K562 (cell line): Measurements from ENCODE around the gene ATP1A3. TPM values are rescaled to one million over a fixed set of nuclear protein-coding genes. Genes with fewer than 3 reads are reported as not detected.

Experiments
- ATAC-seq: fragments of 200-7000 bp; cut with Tn5 transposase; 3 replicates; pipeline ENCODE4 v1.9.1; 2020; ENCODE audit warnings: moderate library complexity
- BruUV-seq: library from RNA; stranded (reverse); fragments of 400-500 nt; replicated peaks from 2 replicates; lab custom pipeline; 2021; lab: Mats Ljungman, UMichigan
- CTCF ChIA-PET: fragments of 300-600 bp; formaldehyde crosslinking; extraction: SDS; loops from one replicate; lab custom pipeline; 2021; ENCODE audit warnings: low intra/inter-chr PET ratio; lab: Yijun Ruan, JAX
- POLR2A ChIA-PET: fragments of 300-600, 350-650 bp; sonication (Branson Sonifier 250); formaldehyde crosslinking; extraction: SDS; loops from one replicate; lab custom pipeline; 2021; ENCODE audit warnings: antibody characterized with exemption, inconsistent platforms; lab: Yijun Ruan, JAX
- DNase-seq, 4 experiments: peaks; one replicate each; pipeline versions ENCODE4 v3.0.0 to v3.0.0-alpha.2; 2011 to 2018; ENCODE audit warnings: low spot score in 3 of 4, mixed read lengths in 3 of 4; ENCODE audit errors: extremely low read depth in 1 of 4
- FAIRE-seq: peaks from 2 replicates; lab custom pipeline; 2011; peaks lifted over from hg19 to GRCh38; lab: Jason Lieb, UNC
- H2AFZ ChIP-seq: 2 replicates; pipeline ENCODE4 v1.6.0; 2011; ENCODE audit warnings: low read depth, low read length, control low read depth, inconsistent platforms
- H3K27ac ChIP-seq: fragments of 200-600 bp; 3 replicates; pipeline ENCODE4 v1.8.0; 2011; ENCODE audit warnings: low read depth, mild to moderate bottlenecking, control low read depth, inconsistent platforms, low read length, moderate library complexity, mixed read lengths; ENCODE audit errors: extremely low read depth
- H3K27me3 ChIP-seq, 2 experiments: fragments of 300-600 bp in 1 of 2; 2 replicates in 1 of 2; 3 replicates in 1 of 2; pipeline versions ENCODE4 v1.6.0 to v1.8.0; 2011; ENCODE audit warnings: inconsistent platforms in 2 of 2, low read length in 2 of 2, mild to moderate bottlenecking in 1 of 2, mixed read lengths in 1 of 2, moderate library complexity in 1 of 2; ENCODE audit not compliant: control insufficient read depth in 2 of 2, insufficient read depth in 2 of 2
- H3K36me3 ChIP-seq: fragments of 300-600 bp; 3 replicates; pipeline ENCODE4 v1.8.0; 2011; ENCODE audit warnings: mild to moderate bottlenecking, low read length, inconsistent platforms; ENCODE audit not compliant: control insufficient read depth, insufficient read depth
- H3K4me1 ChIP-seq, 2 experiments: fragments of 200-600 bp in 1 of 2; replicated peaks in 1 of 2; 2 replicates in 1 of 2; 3 replicates in 1 of 2; pipeline versions ENCODE4 v1.5.1 to v1.8.0; 2011; ENCODE audit warnings: inconsistent platforms in 2 of 2, low read length in 2 of 2, mild to moderate bottlenecking in 1 of 2, mixed read lengths in 1 of 2, moderate library complexity in 1 of 2; ENCODE audit not compliant: control insufficient read depth in 2 of 2, insufficient read depth in 2 of 2
- H3K4me2 ChIP-seq: 2 replicates; pipeline ENCODE4 v1.6.1; 2011; ENCODE audit warnings: low read length, control low read depth, inconsistent platforms, mixed read lengths; ENCODE audit not compliant: insufficient read depth
- H3K4me3 ChIP-seq: fragments of 200-600 bp; sonication (generic), shearing (Covaris generic); 2 replicates; pipeline ENCODE4 v1.5.1; 2016; ENCODE audit warnings: control low read depth, inconsistent platforms
- H3K79me2 ChIP-seq: fragments of 200-600 bp; 3 replicates; pipeline ENCODE4 v1.8.0; 2011; ENCODE audit warnings: low read length, inconsistent platforms; ENCODE audit not compliant: control insufficient read depth, insufficient read depth
- H3K9ac ChIP-seq, 2 experiments: 2 replicates each; pipeline versions ENCODE4 v1.6.0 to v1.6.1; 2011; ENCODE audit warnings: low read depth in 2 of 2, low read length in 2 of 2, control low read depth in 1 of 2, inconsistent platforms in 1 of 2, mild to moderate bottlenecking in 1 of 2, mixed read lengths in 1 of 2; ENCODE audit not compliant: insufficient read depth in 1 of 2
- H3K9me1 ChIP-seq: one replicate; pipeline ENCODE4 v1.6.0; 2011; ENCODE audit warnings: inconsistent platforms, mild to moderate bottlenecking, low read length, moderate library complexity; ENCODE audit not compliant: control insufficient read depth, insufficient read depth
- H3K9me3 ChIP-seq: replicated peaks from 2 replicates; pipeline ENCODE4 v1.5.1; 2011; ENCODE audit warnings: low read depth, low read length, inconsistent platforms; ENCODE audit not compliant: control insufficient read depth, insufficient read depth
- H4K20me1 ChIP-seq: replicated peaks from 2 replicates; pipeline ENCODE4 v1.6.1; 2011; ENCODE audit warnings: low read length, inconsistent platforms, mixed read lengths; ENCODE audit not compliant: control insufficient read depth, insufficient read depth
- ASH1L ChIP-seq: fragments of 450-650 bp; IDR thresholded peaks from 2 replicates; pipeline ENCODE4 v1.6.1; 2018; ENCODE audit warnings: borderline replicate concordance, mild to moderate bottlenecking, low read depth; ENCODE audit not compliant: partially characterized antibody
- BCL6 ChIP-seq: fragments of 250-450 bp; sonication (Bioruptor Pico); IDR thresholded peaks from 2 replicates; pipeline ENCODE4 v1.4.0; 2020
- CEBPG ChIP-seq, 3 experiments: fragments of 200-800 bp in 1 of 3; sonication (Bioruptor generic) in 1 of 3; sonication (generic) in 1 of 3; formaldehyde crosslinking in 1 of 3; IDR thresholded peaks in 2 of 3; conservative IDR thresholded peaks in 1 of 3; 2 replicates each; pipeline versions ENCODE4 v1.6.1 to v1.8.0; 2016 to 2022; ENCODE audit warnings: missing compliant biosample characterization in 2 of 3, missing genetic modification characterization in 2 of 3, mild to moderate bottlenecking in 1 of 3, missing genetic modification reagents in 1 of 3
- CEBPZ ChIP-seq: fragments of 150-350 bp; IDR thresholded peaks from 2 replicates; pipeline ENCODE4 v1.6.1; 2014; ENCODE audit warnings: low read depth, mild to moderate bottlenecking, low read length, borderline replicate concordance
- FOXP4 ChIP-seq: sonication (generic); formaldehyde crosslinking; IDR thresholded peaks from 2 replicates; pipeline ENCODE4 v1.8.0; 2022; ENCODE audit warnings: mild to moderate bottlenecking, missing genetic modification reagents, borderline replicate concordance
- HDAC2 ChIP-seq: fragments of 450-650 bp; IDR thresholded peaks from 2 replicates; pipeline ENCODE4 v1.6.1; 2016; ENCODE audit warnings: mild to moderate bottlenecking
- SETDB1 ChIP-seq: IDR thresholded peaks from one replicate; pipeline ENCODE4 v1.6.1; 2012; ENCODE audit warnings: low read length, control low read depth, inconsistent platforms
- SMC3 ChIP-seq: conservative IDR thresholded peaks from 2 replicates; pipeline ENCODE4 v1.6.1; 2011; ENCODE audit warnings: low read depth, low read length, improper control_type of control experiment; ENCODE audit not compliant: insufficient read depth
- TSHZ1 ChIP-seq: fragments of 250-450 bp; sonication (Bioruptor Pico); IDR thresholded peaks from 2 replicates; pipeline ENCODE4 v1.4.0; 2020; ENCODE audit warnings: mild to moderate bottlenecking, moderate library complexity
- U2AF1 ChIP-seq: fragments of 200-400 bp; formaldehyde crosslinking; optimal IDR thresholded peaks from 2 replicates; pipeline ENCODE3; 2017; ENCODE audit warnings: mild to moderate bottlenecking, low read depth, low read length, moderate library complexity
- ZNF121 ChIP-seq: sonication (generic); formaldehyde crosslinking; conservative IDR thresholded peaks from 2 replicates; pipeline ENCODE4 v1.8.0; 2022; ENCODE audit warnings: missing genetic modification reagents
- WGBS: fragments of 100-300 bp; shearing (Covaris generic); methylation state at CpG from one replicate; pipeline ENCODE4 v1.1.6; 2016; ENCODE audit warnings: low coverage, mixed read lengths; ENCODE audit not compliant: insufficient coverage; ENCODE audit errors: missing lambda C conversion rate; 5-methylcytosine and 5-hydroxymethylcytosine counted together
- in situ Hi-C: fragments of 300-500 bp; cut with MboI; formaldehyde crosslinking; loops from 4 replicates; pipeline ENCODE4 v1.15.0; 2018; ENCODE audit warnings: inconsistent platforms, mixed read lengths
- intact Hi-C: fragments of 100-400 bp; cut with micrococcal nuclease; formaldehyde crosslinking; loops from 2 replicates; pipeline ENCODE4 v1.14.2; 2022
- polyA plus RNA-seq, 8 experiments: library from polyadenylated mRNA; depleted of rRNA in 4 of 8; stranded (reverse) in 5 of 8; unstranded in 3 of 8; fragments of >200 nt; fragmentation: Nextera tagmentation in 2 of 8; fragmentation: Illumina TruSeq in 1 of 8; extraction: Ambion mirVana in 2 of 8; extraction: Trizol in 1 of 8; gene quantifications; 2 replicates each; pipeline versions ENCODE4 v1.2.1 to v1.2.3, GENCODE V29; 2011 to 2014; ENCODE audit warnings: inconsistent platforms in 1 of 8, missing spikeins in 1 of 8
- total RNA-seq, 7 experiments: library from RNA; depleted of rRNA in 6 of 7; stranded (reverse); fragments of >200 nt in 6 of 7; fragmentation: Illumina TruSeq in 2 of 7; extraction: Trizol in 2 of 7; gene quantifications; 2 replicates each; pipeline versions ENCODE4 v1.2.1 to v1.2.3, GENCODE V29; 2011 to 2021; ENCODE audit warnings: low replicate concordance in 1 of 7
- TF ChIP-seq, protein P1 (sequence below): fragments of 450-650 bp; IDR thresholded peaks from 2 replicates; pipeline ENCODE4 v1.6.1; 2016; ENCODE audit warnings: low read depth, mild to moderate bottlenecking, moderate library complexity

The ATP1A3 gene
- total and polyA plus RNA-seq, 9 of the 15 experiments (the other 6 are each of a cell fraction or from before 2014, with no cell fraction given), result 0.03 to 1.0 (median 0.17) TPM; not detected in 3

DNA sequence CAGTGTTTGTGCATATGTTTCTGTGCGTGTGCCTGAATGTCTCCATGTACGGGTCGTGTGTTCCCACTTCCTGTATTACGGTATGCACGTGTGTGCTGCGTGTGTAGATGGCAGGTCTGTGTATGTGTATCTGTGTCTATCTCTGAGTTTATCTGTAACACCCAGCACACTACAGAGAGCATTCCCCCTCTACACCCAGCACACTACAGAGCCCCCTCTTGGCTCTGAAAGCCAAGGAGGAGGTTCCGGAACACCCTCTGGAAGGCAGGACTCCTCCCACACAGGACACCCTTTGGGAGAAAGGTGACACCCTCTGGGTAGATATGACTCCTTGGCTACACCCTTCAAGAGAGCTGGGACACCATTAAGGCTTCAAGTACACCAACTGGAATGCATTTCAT lies 63.7 kb downstream of the ATP1A3 start:
- no peaks in the 10 kb centered on the region for H4K20me1 ChIP-seq
- BruUV-seq, result no TSS peak
- ATAC-seq (peak; percentile 73), FAIRE-seq (peak; percentile 99), DNase-seq (peak; percentile 66 to 87 (median 75))
- H2AFZ ChIP-seq, result peak overlapping the region; percentile 84
- intact Hi-C loops (no loop called here), in situ Hi-C loops (no loop called here)
- peak overlapping the region; percentile 11; the same call in 1 of the 2 replicates for H3K4me3 ChIP-seq
- H3K9me3 ChIP-seq, result no peaks in the 10 kb centered on the region
- peaks cover 8% of the 10 kb centered on the region; the same call in 2 of the 3 replicates for H3K79me2 ChIP-seq
- POLR2A ChIA-PET, result interaction anchor here (0.7 to 1.9 kb wide), 3 partner anchors 14 to 60 kb away, joined by 3 to 6 read pairs (median 3); no protein-coding TSS in a partner anchor
- peak overlapping the region; percentile 92 for H3K27ac ChIP-seq
- CTCF ChIA-PET, result no interaction called here
- peaks cover 34 to 72% of the 10 kb centered on the region in 2 experiments for H3K4me1 ChIP-seq
- H3K9ac ChIP-seq, result peak overlapping the region; percentile 23 to 89; a peak in 3 of 4 replicates
- H3K27me3 ChIP-seq, result no peaks in the 10 kb centered on the region
- WGBS, result 1% methylated on average over 7 of the region's 7 CpGs
- peak overlapping the region; percentile 98 for H3K4me2 ChIP-seq
- H3K36me3 ChIP-seq, result no peaks in the 10 kb centered on the region
- H3K9me1 ChIP-seq, result no peaks in the 10 kb centered on the region
- TF ChIP-seq CEBPG (CRISPR knock-in tag; IDR thresholded peaks at IDR 0.05) (no peak), CEBPG (tag; conservative IDR thresholded peaks at IDR 0.05 in 1 of 2, IDR thresholded peaks at IDR 0.05 in 1 of 2) (no peak), ZNF121 (CRISPR knock-in tag) (no peak), TSHZ1 (CRISPR knock-in tag) (no peak), SETDB1 (no peak), CEBPZ (no peak), HDAC2 (no peak), U2AF1 (no peak), ASH1L (no peak), BCL6 (CRISPR knock-in tag) (no peak), FOXP4 (CRISPR knock-in tag) (no peak), SMC3 (no peak)
- TF ChIP-seq, protein P1, sequence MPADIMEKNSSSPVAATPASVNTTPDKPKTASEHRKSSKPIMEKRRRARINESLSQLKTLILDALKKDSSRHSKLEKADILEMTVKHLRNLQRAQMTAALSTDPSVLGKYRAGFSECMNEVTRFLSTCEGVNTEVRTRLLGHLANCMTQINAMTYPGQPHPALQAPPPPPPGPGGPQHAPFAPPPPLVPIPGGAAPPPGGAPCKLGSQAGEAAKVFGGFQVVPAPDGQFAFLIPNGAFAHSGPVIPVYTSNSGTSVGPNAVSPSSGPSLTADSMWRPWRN, result no peak
